ENCODE data around the gene ALG6. TPM values are rescaled to one million over a fixed set of nuclear protein-coding genes. Genes with fewer than 3 reads are reported as not detected.

Gene ALG6
- 22.6 and 24.2 TPM in 2 replicates for total RNA-seq
- long read RNA-seq, transcript ALG6-202 (15 exons, 3,371 nt) = major isoform, 94 of 122 reads
- long read RNA-seq, partial matches to known transcripts = 13 of 122 reads
- long read RNA-seq, other reads (novel, unspliced or antisense) = 13 of 122 reads

- TF ChIP-seq CTCF (IDR thresholded peaks at IDR 0.05; ENCODE audit: unreplicated experiment) = peak; percentile 25
- H3K4me1 Mint-ChIP-seq (ENCODE audit: low read depth) = peaks cover 5% of the 10 kb centered on the region
- H3K9me3 Mint-ChIP-seq (ENCODE audit: low read depth) = no peaks in the 10 kb centered on the region
- H3K27me3 Mint-ChIP-seq = peaks cover 14% of the 10 kb centered on the region
- peaks cover 3% of the 10 kb centered on the region for H3K36me3 Mint-ChIP-seq (ENCODE audit: insufficient read depth)
- H3K27ac Mint-ChIP-seq = peak within 1 kb of the TSS; percentile 78
- DNase-seq (ENCODE audit: low spot score, unreplicated experiment) = peak; percentile 98
- peak within 1 kb of the TSS; percentile 87 for H3K4me3 Mint-ChIP-seq (ENCODE audit: low read depth)
Observed at GRCh38 chr1:63367215-63368103, at the start of gene ALG6. TSS of gene ALG6 (plus strand) at chr1:63367627. CDS start at chr1:63370978, 3,351 bp downstream.

GRCh38 chr1:63317817-63318152, 49.6 kb upstream of the ALG6 start:
- TF ChIP-seq CTCF (IDR thresholded peaks at IDR 0.05; ENCODE audit: unreplicated experiment) = no peak
- Mint-ChIP-seq H3K27ac (no peak overlapping the region), H3K36me3 (ENCODE audit: insufficient read depth) (no peaks in the 10 kb centered on the region), H3K27me3 (peaks cover 87% of the 10 kb centered on the region), H3K9me3 (ENCODE audit: low read depth) (no peaks in the 10 kb centered on the region), H3K4me3 (ENCODE audit: low read depth) (peak overlapping the region; percentile 53), H3K4me1 (ENCODE audit: low read depth) (peaks cover 9% of the 10 kb centered on the region)
- no peak for DNase-seq (ENCODE audit: low spot score, unreplicated experiment)

- no peak for DNase-seq (ENCODE audit: low spot score, unreplicated experiment)
- Mint-ChIP-seq H3K4me1 (ENCODE audit: low read depth) (peaks cover 9% of the 10 kb centered on the region), H3K9me3 (ENCODE audit: low read depth) (no peaks in the 10 kb centered on the region), H3K27ac (no peak overlapping the region), H3K4me3 (ENCODE audit: low read depth) (no peak overlapping the region), H3K36me3 (ENCODE audit: insufficient read depth) (no peaks in the 10 kb centered on the region), H3K27me3 (peaks cover 83% of the 10 kb centered on the region)
- no peak for TF ChIP-seq CTCF (IDR thresholded peaks at IDR 0.05; ENCODE audit: unreplicated experiment)
Observed at GRCh38 chr1:63318201-63318979, 49.0 kb upstream of the ALG6 start.

- peak; percentile 31 for DNase-seq (ENCODE audit: low spot score, unreplicated experiment)
- Mint-ChIP-seq H3K27me3 (peaks cover 77% of the 10 kb centered on the region), H3K27ac (peak overlapping the region; percentile 82), H3K36me3 (ENCODE audit: insufficient read depth) (no peaks in the 10 kb centered on the region), H3K4me1 (ENCODE audit: low read depth) (peaks cover 9% of the 10 kb centered on the region), H3K9me3 (ENCODE audit: low read depth) (no peaks in the 10 kb centered on the region), H3K4me3 (ENCODE audit: low read depth) (peak overlapping the region; percentile 14)
- no peak for TF ChIP-seq CTCF (IDR thresholded peaks at IDR 0.05; ENCODE audit: unreplicated experiment)
Observed at GRCh38 chr1:63319046-63320021, 48.1 kb upstream of the ALG6 start.

Measured in progenitor cell of endocrine pancreas (in vitro differentiated cells).